Heart left ventricle (tissue), 16 donors: ENCODE results near the gene GALNTL6. TPM values are rescaled to one million over a fixed set of nuclear protein-coding genes. Genes with fewer than 3 reads are reported as not detected.
"Not testable (repeated sequence)": the region's sequence is repeated elsewhere in the genome, so short reads cannot be mapped to it uniquely, and the experiment has no call there.

Experiments
- ATAC-seq, 4 donors: fragments of 200-7000 bp; cut with Tn5 transposase; one replicate each; pipeline ENCODE4 v1.9.1; 2020 to 2022; ENCODE audit warnings: moderate library complexity in 4 of 4, mild to moderate bottlenecking in 3 of 4, moderate number of reproducible peaks in 1 of 4
- DNase-seq, 5 donors: peaks; one replicate each; pipeline ENCODE4 v3.0.0-alpha.2; 2020
- H3K27ac ChIP-seq, 12 donors: fragments of 200-600 bp; sonication (generic) in 4 of 12; one replicate each; pipeline versions ENCODE4 v1.5.0 to v1.8.0; 2016 to 2022; ENCODE audit warnings: mild to moderate bottlenecking in 2 of 12
- H3K27me3 ChIP-seq, 9 donors: fragments of 200-600 bp; sonication (generic) in 2 of 9; one replicate each; pipeline versions ENCODE4 v1.5.1 to v1.8.0; 2016 to 2022; ENCODE audit warnings: mild to moderate bottlenecking in 3 of 9
- H3K36me3 ChIP-seq, 9 donors: fragments of 200-600 bp; sonication (generic) in 2 of 9; one replicate each; pipeline versions ENCODE4 v1.5.0 to v1.8.0; 2018 to 2022; ENCODE audit warnings: mild to moderate bottlenecking in 2 of 9
- H3K4me1 ChIP-seq, 12 donors: fragments of 200-600 bp; sonication (generic) in 4 of 12; one replicate each; pipeline versions ENCODE4 v1.5.0 to v1.8.0; 2016 to 2022; ENCODE audit warnings: mild to moderate bottlenecking in 3 of 12
- H3K4me3 ChIP-seq, 12 donors: fragments of 200-600 bp; sonication (generic) in 4 of 12; one replicate each; pipeline versions ENCODE4 v1.5.0 to v1.8.0; 2017 to 2022; ENCODE audit warnings: mild to moderate bottlenecking in 9 of 12, moderate library complexity in 4 of 12
- H3K9me3 ChIP-seq, 12 donors: fragments of 200-600 bp; sonication (generic) in 4 of 12; one replicate each; pipeline versions ENCODE4 v1.5.0 to v1.8.0; 2016 to 2022; ENCODE audit warnings: mild to moderate bottlenecking in 1 of 12
- CTCF ChIP-seq, 12 donors: fragments of 200-600 bp; sonication (generic) in 4 of 12; IDR thresholded peaks; one replicate each; pipeline versions ENCODE4 v1.5.0 to v1.8.0; 2018 to 2022; ENCODE audit warnings: antibody characterized with exemption in 12 of 12, mild to moderate bottlenecking in 5 of 12
- POLR2A ChIP-seq, 2 donors: fragments of 450-650 bp; IDR thresholded peaks; one replicate each; pipeline ENCODE4 v1.6.1; 2017; ENCODE audit warnings: antibody characterized with exemption in 2 of 2, mild to moderate bottlenecking in 2 of 2, moderate library complexity in 2 of 2
- WGBS, 4 donors: extraction: QIAGEN DNeasy Blood & Tissue Kit in 2 of 4; methylation state at CpG; one replicate each; pipeline versions ENCODE4 v1.1.5 to v1.1.7; 2013 to 2018; 5-methylcytosine and 5-hydroxymethylcytosine counted together
- intact Hi-C, 10 donors: fragments of 100-400 bp; cut with DNase I; formaldehyde crosslinking; loops; one replicate each; pipeline versions ENCODE4 v1.11.1 to v1.14.2; 2022
- polyA plus RNA-seq, 2 donors: library from polyadenylated mRNA; stranded (reverse); fragments of 200-250 nt; gene quantifications; one replicate each; pipeline ENCODE4 v1.2.3, GENCODE V29; 2013
- total RNA-seq, 9 donors: library from RNA; depleted of rRNA in 2 of 9; stranded (reverse); fragments of >200 nt in 2 of 9; fragmentation: NEBNext Ultra II Directional in 3 of 9; extraction: Animal tissue kit (Norgen Biotek cat#: 25700) in 3 of 9; gene quantifications; one replicate each; pipeline versions ENCODE4 v1.1.0 to v1.2.4, GENCODE V29; 2016 to 2023
- donor health status: ischemic (EF 13 %, LVEDD 7.1; RV severe dilation, severe dysfunction).
- donor health status: healthy with polysubstance abuse.
- donor health status: DM: no; HTN: yes; CAD: no.
- donor health status: DM: no; HTN: no; CAD: no.
- donor health status: ischemic (EF 25% LVEDD 6.9; RV normal size, moderate dysfunction).
- donor health status: ischemic (EF 25% LVEDD 5.7; RV mildly dilated, moderate dysfunction).
- donor health status: healthy.
- donor health status: DM: yes; HTN: yes; CAD: no.
- donor health status: ischemic (EF 35%, LVEDD 5.7; RV mildly dilated, moderate dysfunction).
- donor health status: nonischemic (EF 11% LVEDD 7.7; RV severe dilation, severe dysfunction).
- donor health status: DM: yes; HTN: yes; CAD: no.
- donor health status: PGD.
- donor health status: ischemic (EF 29% LVEDD 5.4; RV normal size, mild dysfunction).
- donor health status: nonischemic (EF 23%, LVEDD 6.1; RV moderate dilation, normal function).

The GALNTL6 gene
- total and polyA plus RNA-seq, 11 donors, result 0.33 to 0.52 TPM; not detected in 9

GRCh38 chr4:172951679-172952451 lies 1138.7 kb downstream of the GALNTL6 start:
- Histone ChIP-seq H3K9me3 (no peaks in the 10 kb centered on the region), H3K36me3 (no peaks in the 10 kb centered on the region), H3K27ac (no peak overlapping the region), H3K4me1 (peaks cover 0 to 6% (median 0%) of the 10 kb centered on the region in 12 donors), H3K27me3 (no peaks in the 10 kb centered on the region), H3K4me3 (no peak overlapping the region)
- no peak for TF ChIP-seq CTCF (IDR thresholded peaks at IDR 0.05)
- TF ChIP-seq POLR2A (IDR thresholded peaks at IDR 0.05), result no peak
- intact Hi-C loops, result no loop called here
- DNase-seq (no peak), ATAC-seq (no peak)
- WGBS, 4 donors, result 84 to 92% (median 89%) methylated on average over 11 of the region's 11 CpGs

- H3K4me3 ChIP-seq, result no peak overlapping the region
- no peaks in the 10 kb centered on the region for H3K36me3 ChIP-seq
- ATAC-seq (no peak), DNase-seq (no peak)
- intact Hi-C loops, result no loop called here
- H3K4me1 ChIP-seq, result peaks cover 0 to 6% (median 0%) of the 10 kb centered on the region in 12 donors
- H3K27ac ChIP-seq, result no peak overlapping the region
- TF ChIP-seq POLR2A (IDR thresholded peaks at IDR 0.05), result no peak
- TF ChIP-seq CTCF (IDR thresholded peaks at IDR 0.05), result no peak
- WGBS, 4 donors, result 59 to 70% (median 65%) methylated on average over 5 of the region's 5 CpGs
- H3K9me3 ChIP-seq, result no peaks in the 10 kb centered on the region
- H3K27me3 ChIP-seq, result no peaks in the 10 kb centered on the region
These were observed 1140.8 kb downstream of the GALNTL6 start for GRCh38 chr4:172953896-172954568.

- H3K36me3 ChIP-seq, ATAC-seq, H3K9me3 ChIP-seq, DNase-seq, H3K27ac ChIP-seq, H3K27me3 ChIP-seq, intact Hi-C loops, H3K4me3 ChIP-seq, H3K4me1 ChIP-seq: not testable (repeated sequence)
- 73 to 82% (median 78%) methylated on average over 3 of the region's 3 CpGs for WGBS, 4 donors
These were observed 1143.1 kb downstream of the GALNTL6 start for GRCh38 chr4:172956340-172956739.

- no peaks in the 10 kb centered on the region for H3K27me3 ChIP-seq
- H3K36me3 ChIP-seq, result no peaks in the 10 kb centered on the region
- intact Hi-C loops, result no loop called here
- no peaks in the 10 kb centered on the region for H3K9me3 ChIP-seq
- TF ChIP-seq CTCF (IDR thresholded peaks at IDR 0.05) (no peak), POLR2A (IDR thresholded peaks at IDR 0.05) (no peak)
- DNase-seq (no peak), ATAC-seq (no peak)
- no peak overlapping the region for H3K4me3 ChIP-seq
- H3K4me1 ChIP-seq, result no peaks in the 10 kb centered on the region
- 62 to 70% (median 64%) methylated on average over 4 of the region's 4 CpGs for whole genome bisulfite sequencing, 4 donors
- H3K27ac ChIP-seq, result no peak overlapping the region
These were observed 1144.0 kb downstream of the GALNTL6 start for GRCh38 chr4:172957216-172957615.
